HG03439 (cell line): ENCODE measurements around the gene USP31.

Source experiments
- ATAC-seq: cut with Tn5 transposase; IDR thresholded peaks from one replicate; pipeline ENCODE4 v1.9.1; 2021; ENCODE audit warnings: mild to moderate bottlenecking, moderate library complexity; ENCODE audit not compliant: unreplicated experiment

Gene USP31

DNA sequence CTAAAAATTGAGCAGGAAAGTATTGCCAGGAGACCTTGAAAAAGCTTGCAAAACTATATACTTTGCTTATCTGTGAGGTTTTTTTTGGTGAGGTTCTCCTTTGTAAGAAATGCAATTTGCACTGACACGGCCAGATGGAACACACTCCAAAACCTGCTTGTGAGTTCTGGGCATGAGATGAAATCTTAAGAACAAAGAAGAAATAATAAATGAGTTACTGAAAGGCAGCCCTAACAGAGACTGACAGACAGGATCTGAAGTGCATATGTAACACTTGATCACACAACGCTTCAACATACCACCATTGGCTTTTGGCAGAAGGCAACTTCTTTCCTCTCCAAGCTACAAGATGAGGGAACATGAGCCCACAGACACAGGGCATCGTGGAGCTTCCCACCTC, 82.6 kb downstream of the USP31 start:
- ATAC-seq, result no peak

DNA sequence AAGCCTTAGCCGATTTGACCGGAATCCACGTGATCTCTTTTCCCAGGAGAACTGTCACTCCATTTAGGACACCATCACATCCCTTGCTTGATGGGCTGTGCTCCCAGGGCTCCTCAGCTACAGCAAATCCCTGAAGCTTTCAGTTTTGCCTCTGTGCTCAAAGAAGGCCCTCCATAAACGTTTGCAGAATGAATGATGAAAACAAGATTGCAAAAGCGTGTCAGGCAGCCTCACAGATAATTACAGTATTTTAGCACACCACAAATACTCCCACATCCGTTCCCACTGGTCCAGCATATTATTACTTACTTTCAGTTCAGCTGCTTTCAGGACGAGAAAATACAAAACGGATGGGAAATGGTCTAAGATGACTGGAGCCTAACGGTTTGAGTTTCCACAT, 84.6 kb downstream of the USP31 start:
- no peak for ATAC-seq

DNA sequence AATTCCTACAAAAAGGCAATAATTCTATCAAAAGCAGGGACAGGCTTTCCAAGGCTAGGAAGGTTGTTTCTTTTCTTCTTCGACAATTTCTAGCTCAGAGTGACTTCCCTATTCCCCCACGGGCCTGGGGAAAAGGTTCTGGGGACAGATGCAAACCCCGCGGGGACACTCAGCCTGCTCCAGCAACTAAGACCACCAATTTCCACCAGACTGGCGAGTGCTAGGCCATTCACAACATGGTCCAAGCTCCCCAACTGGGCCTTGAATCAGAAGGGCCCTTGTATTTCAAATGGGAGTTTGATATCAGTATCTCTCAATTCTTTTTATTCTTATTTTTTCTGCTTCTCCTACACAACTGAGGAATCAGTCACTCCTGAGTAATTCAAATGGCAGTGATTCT, 86.7 kb downstream of the USP31 start:
- no peak for ATAC-seq

DNA sequence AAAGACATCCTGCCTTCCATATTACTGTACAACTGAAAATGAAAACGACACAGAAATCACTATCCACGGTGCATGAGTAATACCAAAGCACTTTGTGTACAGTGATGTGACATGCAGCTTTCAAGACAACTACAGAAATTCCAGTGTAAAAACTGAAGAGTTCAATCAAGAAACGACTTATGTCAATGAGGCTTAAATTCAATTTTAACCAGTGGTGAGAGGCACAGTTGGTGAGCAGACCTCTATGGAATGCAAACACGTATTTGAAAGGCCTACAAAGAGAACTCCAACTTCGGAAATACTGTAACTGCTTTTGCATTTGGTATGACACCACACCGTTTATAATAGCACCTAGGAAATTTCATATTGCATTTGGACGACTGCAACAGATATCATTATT, 87.6 kb downstream of the USP31 start:
- ATAC-seq, result no peak

DNA sequence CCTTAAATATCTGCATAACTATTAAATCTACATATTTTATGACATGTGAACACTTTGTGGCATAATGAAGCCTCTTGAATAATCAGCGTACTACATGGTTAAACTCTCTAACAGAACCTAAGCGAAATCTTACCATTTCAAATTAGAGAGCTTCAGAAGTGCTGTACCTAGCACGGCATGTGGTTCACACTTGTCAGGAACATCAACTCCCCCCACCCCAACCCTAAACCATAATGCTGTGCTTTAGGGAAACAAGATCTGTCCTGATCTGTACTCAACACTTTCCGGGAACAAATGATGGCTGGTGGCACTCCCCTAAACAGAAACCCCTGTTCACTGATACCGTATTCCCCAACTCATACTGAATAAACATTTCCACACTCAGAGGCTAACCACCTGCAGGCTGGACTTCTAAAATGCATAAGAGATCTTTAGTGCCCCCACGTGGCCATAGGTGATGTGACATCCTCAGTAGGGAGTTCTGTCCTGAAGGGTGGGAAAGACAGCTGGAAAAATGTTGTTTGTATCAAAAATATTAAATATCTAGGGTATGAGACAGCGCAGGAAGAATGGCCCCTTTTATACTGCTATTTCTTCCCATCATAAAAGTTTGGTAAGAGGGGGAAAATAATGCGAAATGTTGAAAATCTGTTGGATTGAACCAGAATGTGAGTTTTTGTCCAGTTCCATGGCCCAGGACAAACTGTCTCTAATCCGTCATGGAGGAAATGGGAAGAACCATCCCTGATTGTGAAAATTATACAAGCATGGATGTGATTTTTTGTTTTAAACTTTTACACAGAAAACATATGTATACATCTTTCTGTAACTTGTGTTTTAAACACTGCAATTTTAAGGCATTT, 88.6 kb downstream of the USP31 start:
- ATAC-seq, result no peak

DNA sequence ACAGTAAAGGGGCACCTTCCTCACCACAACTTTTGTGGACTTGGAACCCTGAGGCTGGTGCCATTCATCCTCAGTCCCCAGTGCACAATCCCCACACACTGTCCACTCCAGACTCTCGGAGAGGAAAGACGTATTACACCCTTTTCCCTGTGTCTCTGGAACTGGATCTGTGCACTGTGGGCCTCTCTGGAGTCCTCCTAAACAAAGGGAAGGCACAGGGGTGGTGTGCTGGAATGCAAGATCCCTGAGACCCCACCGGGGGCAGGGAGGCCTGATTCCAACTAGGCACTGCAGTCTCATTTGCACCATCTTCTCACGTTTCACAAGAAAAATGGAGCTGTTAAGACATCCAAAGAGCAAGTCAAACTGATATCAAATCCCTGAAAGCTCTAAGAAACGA, 89.8 kb downstream of the USP31 start:
- ATAC-seq, result no peak

DNA sequence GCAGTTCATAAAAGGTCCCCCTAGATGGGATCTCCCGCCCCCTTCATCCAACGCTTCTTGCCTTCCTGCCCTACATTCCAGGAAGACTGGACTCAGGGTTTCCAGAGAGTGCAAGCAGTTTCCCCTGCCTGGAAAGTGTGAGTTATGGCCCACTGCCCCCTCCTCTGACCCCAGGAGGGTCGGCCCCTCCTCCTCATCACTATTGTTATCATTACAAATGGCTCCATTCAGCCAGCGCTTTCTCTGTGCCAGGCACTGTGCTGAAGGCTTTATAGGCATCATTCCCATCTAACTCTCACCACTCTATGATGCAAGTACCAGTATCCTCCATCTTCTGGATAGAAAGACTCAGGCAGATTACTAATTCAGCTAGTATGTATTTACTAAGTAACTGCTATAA, 90.7 kb downstream of the USP31 start:
- no peak for ATAC-seq

DNA sequence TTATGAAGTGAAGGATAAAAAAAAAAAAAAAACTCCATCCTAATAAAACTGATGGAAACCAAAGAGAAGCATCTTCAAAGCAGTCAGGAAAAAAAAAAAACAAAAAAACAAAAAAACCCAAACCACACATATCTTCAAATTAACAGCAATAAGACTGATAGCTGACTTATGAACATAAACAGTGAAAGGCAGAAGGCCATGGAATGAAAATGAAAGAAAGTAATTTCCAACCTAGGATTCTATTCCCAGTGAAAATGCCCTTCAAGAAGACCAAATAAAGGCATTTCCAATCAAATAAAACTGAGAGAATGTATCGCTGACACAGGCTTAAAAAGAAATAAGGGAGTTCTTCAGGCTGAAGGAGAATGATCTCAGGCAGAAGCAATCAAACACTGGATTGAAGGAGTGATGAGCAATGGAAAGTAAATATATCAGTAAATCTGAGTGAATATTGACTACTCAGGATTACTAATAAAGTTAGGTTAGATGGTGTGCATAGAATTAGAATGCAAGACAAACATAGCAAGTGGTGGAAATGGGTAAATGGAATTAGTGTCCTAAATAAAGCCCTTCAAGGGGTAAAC, 92.1 kb downstream of the USP31 start:
- no peak for ATAC-seq

DNA sequence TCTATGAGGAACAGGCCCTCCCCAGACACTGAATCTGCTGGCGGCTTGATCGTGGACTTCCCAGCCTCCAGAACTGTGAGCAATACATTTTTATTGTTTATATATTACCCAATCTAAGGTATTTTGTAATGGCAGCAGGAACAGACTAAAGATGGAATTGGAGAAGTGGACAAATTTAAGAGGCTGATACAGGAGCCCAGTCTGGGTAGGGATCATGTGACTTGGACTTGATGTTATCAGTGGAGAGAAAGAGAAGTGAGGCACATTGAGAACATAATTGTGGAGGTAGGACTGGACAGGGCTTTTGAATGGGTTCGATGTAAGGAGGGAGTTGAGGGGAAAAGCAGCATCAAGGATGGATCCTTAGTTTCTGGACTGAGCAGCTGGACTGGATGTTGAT, 93.8 kb downstream of the USP31 start:
- ATAC-seq, result no peak

DNA sequence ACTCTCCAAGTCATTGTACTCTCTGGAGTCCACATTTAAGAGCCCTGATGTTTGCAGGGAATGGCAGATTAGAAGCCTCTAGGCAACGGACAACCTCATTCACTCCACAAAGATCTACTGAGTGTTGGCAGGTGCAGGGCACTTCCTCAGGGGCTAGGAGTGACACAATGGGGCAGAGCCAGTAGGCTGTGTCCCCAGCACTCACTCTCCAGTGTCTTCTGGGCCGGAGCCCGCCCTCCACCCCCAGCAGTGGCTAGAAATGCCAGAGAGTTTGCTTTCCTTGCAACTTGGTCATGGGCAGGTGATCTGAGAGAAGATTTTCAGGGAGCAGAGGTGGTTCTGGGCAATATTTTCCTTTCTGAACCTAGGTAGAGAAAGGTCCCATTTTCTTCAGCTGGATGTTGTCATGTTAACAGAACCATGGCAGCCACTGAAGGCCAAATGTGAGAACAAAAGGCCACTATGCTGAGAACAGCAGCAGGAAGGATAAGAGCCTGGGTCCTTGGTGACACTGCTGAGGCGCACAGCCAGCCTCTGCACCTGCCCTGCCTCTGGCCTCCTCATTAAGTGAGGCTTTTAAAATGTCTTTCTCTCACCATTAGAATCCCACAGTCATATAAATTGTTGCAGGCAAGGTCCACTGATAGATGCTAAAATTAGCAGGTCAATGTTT, 96.2 kb downstream of the USP31 start:
- ATAC-seq, result no peak

DNA sequence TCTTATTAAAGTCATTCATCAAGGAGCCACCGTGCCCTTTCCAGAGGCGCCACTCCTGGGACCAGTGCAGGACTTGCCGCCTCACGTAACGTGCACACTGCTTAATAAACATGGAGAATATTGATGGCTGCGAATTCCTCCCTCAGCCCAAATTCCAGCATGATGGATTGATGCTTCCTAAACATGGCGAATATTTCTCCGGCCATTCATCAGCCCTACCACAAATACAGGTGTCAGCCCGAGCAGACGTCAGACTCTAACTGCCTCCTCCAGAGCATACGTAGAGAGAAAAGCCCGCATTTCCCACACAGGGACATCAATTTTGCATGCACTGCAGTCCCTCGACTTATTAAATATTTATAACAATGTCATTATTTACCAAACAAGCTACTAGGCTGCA, 97.0 kb downstream of the USP31 start:
- no peak for ATAC-seq

DNA sequence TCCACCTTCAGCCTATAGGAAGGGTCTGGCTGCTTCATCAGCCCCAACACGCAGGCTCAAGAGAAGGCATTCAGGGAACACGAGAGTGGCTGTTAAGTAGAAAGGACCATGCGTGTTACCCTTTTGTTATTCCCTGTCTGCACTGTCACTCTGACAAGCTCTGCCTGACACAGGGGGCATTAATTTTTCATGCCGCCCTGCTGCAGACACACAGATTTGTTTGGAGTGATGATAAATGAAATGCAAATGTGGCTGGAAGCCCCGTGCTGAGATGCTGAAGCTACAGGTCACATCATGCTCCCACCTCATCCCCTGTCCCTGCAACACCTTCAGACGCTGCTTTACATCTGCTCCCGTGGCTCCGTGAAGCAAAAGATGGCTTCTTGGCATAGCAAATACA, 97.7 kb downstream of the USP31 start:
- ATAC-seq, result no peak

DNA sequence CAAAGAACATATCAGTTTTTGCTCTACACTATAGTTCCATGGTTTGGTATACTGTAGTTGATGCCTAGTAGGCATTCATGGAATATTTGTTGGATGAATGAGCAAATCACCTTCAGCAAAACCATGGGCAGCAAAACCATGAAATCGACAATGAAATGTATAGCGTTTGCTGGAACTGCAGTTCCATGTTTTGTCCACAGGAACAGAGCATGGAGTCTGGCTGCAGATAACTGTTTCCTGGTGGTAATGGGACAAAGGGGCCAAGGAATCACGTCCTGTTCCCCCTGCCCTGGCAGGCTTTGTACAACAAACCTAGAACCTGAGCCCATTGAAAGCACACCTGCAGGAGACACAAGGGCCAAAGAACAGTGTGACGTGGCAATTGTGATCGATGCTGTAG, 101.1 kb downstream of the USP31 start:
- ATAC-seq, result no peak

DNA sequence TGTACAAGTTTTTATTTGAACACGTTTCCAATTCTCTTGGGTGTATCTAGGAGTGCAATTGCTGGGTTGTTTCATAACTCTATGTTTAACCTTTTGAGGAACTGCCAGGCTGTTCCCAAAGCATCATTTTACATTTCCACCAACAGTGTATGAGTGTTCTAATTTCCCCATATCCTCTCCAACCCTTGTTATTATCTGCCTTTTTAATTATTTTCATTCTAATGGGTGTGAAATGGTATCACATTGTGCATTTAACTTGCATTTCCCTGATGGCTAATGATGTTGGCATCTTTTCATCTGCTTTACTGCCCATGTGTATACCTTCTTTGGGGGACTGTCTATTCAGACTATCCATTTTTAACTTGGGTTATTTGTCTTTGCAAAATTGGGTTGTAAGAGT, 104.2 kb downstream of the USP31 start:
- ATAC-seq, result no peak

DNA sequence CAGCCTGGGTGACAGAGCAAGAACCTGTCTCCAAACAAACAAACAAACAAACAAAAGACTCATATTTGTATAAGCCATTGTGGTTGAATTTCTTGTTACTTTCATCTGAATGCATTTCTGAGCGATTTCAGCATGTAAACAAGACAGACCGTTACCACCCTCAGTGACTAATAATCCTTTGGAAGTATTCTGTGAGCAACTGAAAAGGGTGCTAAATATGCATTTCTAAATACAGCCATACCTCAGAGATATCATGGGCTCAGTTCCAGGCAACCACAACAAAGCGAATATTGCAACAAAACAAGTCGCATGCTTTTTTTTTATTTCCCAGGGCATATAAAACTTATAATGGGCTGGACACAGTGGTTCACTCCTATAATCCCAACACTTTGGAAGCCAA, 109.0 kb downstream of the USP31 start:
- ATAC-seq, result no peak

DNA sequence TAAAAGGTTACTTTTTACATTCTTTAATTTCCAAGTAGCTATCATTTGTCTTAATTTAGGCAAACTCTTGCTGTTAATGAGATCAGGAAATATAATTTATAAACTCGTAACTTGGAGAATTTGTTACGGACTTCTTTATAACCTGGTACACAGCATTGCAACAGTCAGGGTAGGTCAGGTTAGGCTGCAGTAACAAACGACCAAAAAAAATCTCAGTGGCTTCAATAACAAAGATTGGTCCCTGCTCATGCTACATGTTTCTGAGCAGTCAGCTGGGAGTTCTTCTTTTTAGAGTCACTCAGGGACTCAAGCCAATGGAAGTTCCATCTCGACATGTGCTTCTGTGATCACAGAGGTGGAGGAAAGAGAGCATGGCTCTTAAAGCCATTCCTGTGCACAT, 110.1 kb downstream of the USP31 start:
- no peak for ATAC-seq

DNA sequence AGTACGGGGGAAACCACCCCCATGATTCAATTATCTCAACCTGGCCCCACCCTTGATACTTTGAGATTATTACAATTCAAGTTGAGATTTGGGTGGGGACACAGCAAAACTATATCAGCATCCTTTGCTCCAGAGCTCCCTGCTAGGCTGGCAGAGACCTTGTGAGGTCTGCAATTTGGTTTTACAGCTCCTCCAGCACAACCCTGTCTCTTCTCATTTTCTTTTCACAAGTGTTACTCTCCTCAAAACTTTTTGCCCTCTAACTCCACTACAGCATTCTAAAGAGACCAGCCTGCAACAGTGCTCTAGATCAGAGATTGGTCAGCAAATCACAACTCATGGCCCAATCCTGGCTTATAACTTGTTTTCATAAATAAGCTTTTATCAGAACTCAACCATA, 114.0 kb downstream of the USP31 start:
- ATAC-seq, result no peak

DNA sequence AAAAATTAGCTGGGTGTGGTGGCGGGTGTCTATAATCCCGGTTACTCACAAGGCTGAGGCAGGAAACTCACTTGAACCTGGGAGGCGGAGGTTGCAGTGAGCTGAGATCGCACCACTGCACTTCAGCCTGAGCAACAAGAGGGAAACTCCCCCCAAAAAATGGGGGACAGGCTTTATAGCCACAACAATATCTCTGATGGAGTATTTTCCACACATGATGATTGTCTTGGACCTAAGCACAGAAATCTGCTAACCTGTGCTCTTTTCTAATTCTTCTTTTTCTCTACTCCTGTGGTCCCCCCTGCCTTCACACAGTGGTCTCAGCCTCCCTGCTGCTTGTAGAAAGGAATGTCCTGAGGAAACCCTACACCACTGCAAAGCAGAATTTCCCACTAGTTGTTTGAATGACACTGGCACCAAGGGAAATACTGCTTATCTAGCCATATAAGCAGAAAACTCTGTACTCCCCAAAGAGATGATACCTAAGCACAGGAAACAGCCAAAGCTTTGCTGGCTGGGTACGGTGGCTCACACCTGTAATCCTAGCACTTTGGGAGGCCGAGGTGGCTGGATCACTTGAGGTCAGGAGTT, 117.6 kb downstream of the USP31 start:
- ATAC-seq, result no peak

DNA sequence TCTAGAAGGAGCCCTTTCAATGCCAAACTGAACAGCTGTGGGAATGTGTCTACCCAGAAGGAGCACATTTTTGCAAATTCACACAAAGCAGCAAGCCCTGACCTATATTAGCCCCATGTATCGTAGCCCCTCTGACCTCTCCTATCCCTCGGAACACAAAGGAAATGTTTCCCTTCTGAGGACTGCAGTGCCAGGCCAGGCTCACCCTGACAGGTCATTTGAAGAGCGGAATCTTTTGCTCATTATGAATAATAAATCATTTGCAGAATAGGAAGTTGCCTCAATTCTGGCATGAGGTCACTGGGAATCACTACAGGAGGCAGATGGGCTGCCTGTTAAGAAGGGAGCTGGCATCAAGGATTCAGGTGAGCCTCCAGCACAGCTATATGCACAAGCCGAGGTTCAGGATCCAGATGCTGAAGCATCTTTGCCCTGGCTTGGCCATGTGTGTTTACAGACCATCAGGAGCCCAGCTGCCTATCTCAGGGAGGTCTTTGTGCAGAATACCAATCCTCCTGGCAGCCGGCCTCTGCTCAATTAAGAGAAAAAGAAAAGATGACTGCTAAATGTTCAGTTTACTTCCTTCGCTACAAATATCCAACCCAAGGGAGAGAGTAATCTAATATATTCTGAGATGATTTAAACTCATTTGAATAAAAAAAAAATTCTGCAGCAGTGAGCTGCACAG, 119.4 kb downstream of the USP31 start:
- ATAC-seq, result no peak

DNA sequence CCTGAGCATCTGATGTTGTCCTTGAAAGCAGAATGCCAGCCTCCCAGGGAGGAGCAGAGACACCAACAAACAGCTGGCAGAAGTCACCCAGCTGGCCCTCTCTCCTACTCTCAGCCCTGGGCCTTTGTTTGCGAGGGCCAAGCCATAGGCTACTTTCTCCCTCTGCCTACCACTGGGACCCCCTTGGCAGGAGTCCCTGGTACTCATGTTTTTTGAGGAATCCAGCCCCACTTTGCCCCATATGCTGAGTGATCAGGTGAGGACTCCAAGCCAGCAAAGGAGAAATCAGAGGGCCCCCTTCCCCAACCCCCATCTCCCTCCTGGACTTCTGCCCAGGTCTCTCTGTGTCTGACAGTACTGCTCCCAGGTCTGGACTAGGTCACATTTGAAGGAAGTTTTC, 121.9 kb downstream of the USP31 start:
- no peak for ATAC-seq

DNA sequence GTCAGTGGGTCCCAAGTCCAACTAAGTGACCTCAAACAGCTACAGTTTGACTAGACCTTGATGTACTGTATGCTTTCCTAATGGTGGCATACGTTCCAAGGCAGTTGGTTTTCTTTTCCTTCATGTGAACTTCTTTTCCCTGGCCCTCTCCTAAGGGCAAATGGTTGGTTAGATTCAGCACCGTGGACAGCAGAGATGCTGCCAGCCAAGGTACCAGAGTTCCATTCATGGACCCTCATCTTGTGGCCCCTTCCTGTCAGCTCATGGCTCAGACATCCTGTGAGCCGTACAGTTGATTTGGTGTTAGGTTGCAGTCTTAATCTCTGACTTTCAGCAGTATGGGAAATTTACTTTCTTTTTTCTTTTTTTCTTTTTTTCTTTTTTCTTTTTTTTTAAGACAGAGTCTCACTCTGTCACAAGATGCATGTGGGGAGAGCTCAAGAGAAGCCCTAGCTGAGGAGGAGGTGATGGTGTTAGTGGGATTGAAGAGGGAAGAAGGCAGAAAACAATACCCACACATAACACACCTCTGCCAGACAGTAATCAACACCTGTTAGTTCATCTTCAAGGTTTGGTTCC, 122.4 kb downstream of the USP31 start:
- no peak for ATAC-seq
